HepG2 (cell line): ENCODE results near the gene CCSER2. TPM values are rescaled to one million over a fixed set of nuclear protein-coding genes. Genes with fewer than 3 reads are reported as not detected.

ENCODE experiments used
- ATAC-seq: fragments of 200-7000 bp; cut with Tn5 transposase; 3 replicates; pipeline ENCODE4 v1.9.1; 2020; ENCODE audit warnings: mild to moderate bottlenecking, moderate library complexity
- BruUV-seq: library from RNA; stranded (reverse); fragments of 400-500 nt; replicated peaks from 2 replicates; lab custom pipeline; 2021; lab: Mats Ljungman, UMichigan
- CTCF ChIA-PET: fragments of 300-600 bp; formaldehyde crosslinking; extraction: SDS; loops from one replicate; lab custom pipeline; 2021; ENCODE audit warnings: low total read pairs, inconsistent platforms, low intra/inter-chr PET ratio; lab: Yijun Ruan, JAX
- POLR2A ChIA-PET: fragments of 350-600 bp; sonication (Branson Sonifier 250); formaldehyde crosslinking; loops from one replicate; lab custom pipeline; 2020; ENCODE audit warnings: antibody characterized with exemption, inconsistent platforms; lab: Yijun Ruan, JAX
- DNase-seq: peaks from one replicate; pipeline ENCODE4 v3.0.0-alpha.2; 2015; ENCODE audit warnings: low spot score
- FAIRE-seq: peaks from 3 replicates; lab custom pipeline; 2011; peaks lifted over from hg19 to GRCh38; lab: Jason Lieb, UNC
- H2AFZ ChIP-seq: one replicate; pipeline ENCODE4 v1.6.1; 2011; ENCODE audit warnings: low read length, inconsistent platforms
- H3K27ac ChIP-seq: fragments of 300-600 bp; 3 replicates; pipeline ENCODE4 v1.8.0; 2011; ENCODE audit warnings: mixed run types, mild to moderate bottlenecking, mixed read lengths, low read length, inconsistent platforms; ENCODE audit not compliant: insufficient read depth; ENCODE audit errors: extremely low read length
- H3K27me3 ChIP-seq, 2 experiments: fragments of 200-600 bp in 1 of 2; 2 replicates in 1 of 2; 3 replicates in 1 of 2; pipeline versions ENCODE4 v1.6.0 to v1.8.0; 2011; ENCODE audit warnings: low read length in 2 of 2, mild to moderate bottlenecking in 2 of 2, moderate library complexity in 2 of 2, inconsistent platforms in 1 of 2; ENCODE audit not compliant: insufficient read depth in 2 of 2, control insufficient read depth in 1 of 2
- H3K36me3 ChIP-seq, 2 experiments: fragments of 200-600 bp in 1 of 2; replicated peaks in 1 of 2; 2 replicates in 1 of 2; 3 replicates in 1 of 2; pipeline versions ENCODE4 v1.5.1 to v1.8.0; 2011; ENCODE audit warnings: low read length in 2 of 2, inconsistent platforms in 1 of 2; ENCODE audit not compliant: insufficient read depth in 2 of 2, control insufficient read depth in 1 of 2
- H3K4me1 ChIP-seq: 2 replicates; pipeline ENCODE4 v1.5.1; 2012; ENCODE audit warnings: low read length, inconsistent platforms; ENCODE audit not compliant: insufficient read depth
- H3K4me2 ChIP-seq: 2 replicates; pipeline ENCODE4 v1.6.0; 2011; ENCODE audit warnings: low read depth, low read length, inconsistent platforms
- H3K4me3 ChIP-seq, 3 experiments: fragments of 200-600 bp in 1 of 3; sonication (generic), shearing (Covaris generic) in 1 of 3; replicated peaks in 1 of 3; 2 replicates each; pipeline ENCODE4 v1.5.1; 2011 to 2016; ENCODE audit warnings: low read length in 3 of 3, inconsistent platforms in 2 of 3, low read depth in 2 of 3, mild to moderate bottlenecking in 2 of 3, control low read depth in 1 of 3, mixed read lengths in 1 of 3; ENCODE audit not compliant: insufficient read depth in 1 of 3
- H3K79me2 ChIP-seq: one replicate; pipeline ENCODE4 v1.6.1; 2011; ENCODE audit warnings: low read length, inconsistent platforms; ENCODE audit not compliant: insufficient read depth
- H3K9ac ChIP-seq: 2 replicates; pipeline ENCODE4 v1.6.0; 2011; ENCODE audit warnings: mild to moderate bottlenecking, low read depth, low read length, inconsistent platforms; ENCODE audit not compliant: insufficient read depth
- H3K9me3 ChIP-seq: 2 replicates; pipeline ENCODE4 v1.5.1; 2012; ENCODE audit warnings: mild to moderate bottlenecking, low read length
- H4K20me1 ChIP-seq: 2 replicates; pipeline ENCODE4 v1.6.0; 2011; ENCODE audit warnings: inconsistent platforms, mild to moderate bottlenecking, low read length, moderate library complexity; ENCODE audit not compliant: insufficient read depth
- ATF1 ChIP-seq: IDR thresholded peaks from 2 replicates; pipeline ENCODE4 v1.6.1; 2016; ENCODE audit warnings: mild to moderate bottlenecking, control low read depth
- ATM ChIP-seq: fragments of 450-650 bp; IDR thresholded peaks from 2 replicates; pipeline ENCODE4 v1.7.1; 2017; ENCODE audit warnings: mild to moderate bottlenecking, borderline replicate concordance
- CEBPB ChIP-seq: IDR thresholded peaks from 2 replicates; pipeline ENCODE4 v1.6.1; 2011; ENCODE audit warnings: low read depth, low read length, improper control_type of control experiment, borderline replicate concordance
- E2F2 ChIP-seq: sonication (generic); formaldehyde crosslinking; IDR thresholded peaks from 2 replicates; pipeline ENCODE4 v1.4.0; 2020; ENCODE audit warnings: missing genetic modification reagents, borderline replicate concordance
- FOXJ3 ChIP-seq: sonication (generic); formaldehyde crosslinking; IDR thresholded peaks from 2 replicates; pipeline ENCODE4 v1.4.0; 2020; ENCODE audit warnings: missing genetic modification reagents, mild to moderate bottlenecking, borderline replicate concordance
- GLI4 ChIP-seq: sonication (generic); formaldehyde crosslinking; IDR thresholded peaks from 2 replicates; pipeline ENCODE4 v1.5.1; 2020; ENCODE audit warnings: missing genetic modification reagents, mild to moderate bottlenecking, moderate library complexity, borderline replicate concordance
- IKZF4 ChIP-seq: sonication (generic); formaldehyde crosslinking; IDR thresholded peaks from 2 replicates; pipeline ENCODE4 v1.5.1; 2020; ENCODE audit warnings: borderline replicate concordance, mild to moderate bottlenecking, low read depth, missing genetic modification reagents; ENCODE audit errors: not compliant biosample characterization
- JUNB ChIP-seq: sonication (generic); formaldehyde crosslinking; IDR thresholded peaks from 2 replicates; pipeline ENCODE4 v1.8.0; 2022; ENCODE audit warnings: missing genetic modification reagents, mild to moderate bottlenecking, borderline replicate concordance
- MIXL1 ChIP-seq: IDR thresholded peaks from 2 replicates; pipeline ENCODE4 v1.6.1; 2016
- SIX4 ChIP-seq: sonication (generic); formaldehyde crosslinking; IDR thresholded peaks from 2 replicates; pipeline ENCODE4 v1.4.0; 2020; ENCODE audit warnings: missing genetic modification reagents
- SMARCE1 ChIP-seq: fragments of 450-650 bp; IDR thresholded peaks from 2 replicates; pipeline ENCODE4 v1.6.1; 2017; ENCODE audit warnings: borderline replicate concordance
- STAT5B ChIP-seq: sonication (generic); formaldehyde crosslinking; IDR thresholded peaks from 2 replicates; pipeline ENCODE4 v1.4.0; 2020; ENCODE audit warnings: missing genetic modification reagents
- TSC22D2 ChIP-seq: sonication (generic); formaldehyde crosslinking; IDR thresholded peaks from 2 replicates; pipeline ENCODE4 v1.5.1; 2020; ENCODE audit warnings: missing genetic modification reagents, mild to moderate bottlenecking, borderline replicate concordance
- YEATS2 ChIP-seq: sonication (generic); formaldehyde crosslinking; IDR thresholded peaks from 2 replicates; pipeline ENCODE4 v1.4.0; 2020; ENCODE audit warnings: missing genetic modification reagents, borderline replicate concordance
- ZBTB21 ChIP-seq: sonication (generic); formaldehyde crosslinking; IDR thresholded peaks from 2 replicates; pipeline ENCODE4 v1.4.0; 2020; ENCODE audit warnings: missing genetic modification reagents
- ZHX2 ChIP-seq, 2 experiments: sonication (generic) in 1 of 2; formaldehyde crosslinking in 1 of 2; IDR thresholded peaks; 2 replicates each; pipeline versions ENCODE4 v1.6.1 to v1.9.0; 2014 to 2022; ENCODE audit warnings: antibody characterized with exemption in 1 of 2, borderline replicate concordance in 1 of 2, inconsistent platforms in 1 of 2, low read depth in 1 of 2, missing genetic modification reagents in 1 of 2
- ZNF24 ChIP-seq: fragments of 450-650 bp; IDR thresholded peaks from 2 replicates; pipeline ENCODE4 v1.6.1; 2017; ENCODE audit warnings: antibody characterized with exemption, mild to moderate bottlenecking
- ZNF326 ChIP-seq: sonication (generic); formaldehyde crosslinking; IDR thresholded peaks from 2 replicates; pipeline ENCODE4 v1.4.0; 2020; ENCODE audit warnings: missing genetic modification reagents, borderline replicate concordance
- ZNF343 ChIP-seq: sonication (generic); formaldehyde crosslinking; IDR thresholded peaks from 2 replicates; pipeline ENCODE4 v1.4.0; 2020; ENCODE audit warnings: mild to moderate bottlenecking, missing genetic modification reagents
- ZNF430 ChIP-seq: sonication (generic); formaldehyde crosslinking; IDR thresholded peaks from 2 replicates; pipeline ENCODE4 v1.9.0; 2021; ENCODE audit warnings: mild to moderate bottlenecking, missing genetic modification reagents
- WGBS: methylation state at CpG from one replicate; pipeline ENCODE4 v1.1.6; 2017; ENCODE audit warnings: low lambda C conversion rate; 5-methylcytosine and 5-hydroxymethylcytosine counted together
- in situ Hi-C: cut with HindIII; loops from 2 replicates; pipeline ENCODE4 v1.10.0; 2017; ENCODE audit warnings: low pct_unique_long_range_greater_than_20kb; ENCODE audit not compliant: extremely low pct_ligation_motif_present
- intact Hi-C: fragments of 100-400 bp; cut with micrococcal nuclease; formaldehyde crosslinking; loops from one replicate; pipeline ENCODE4 v1.10.0; 2022; ENCODE audit not compliant: unreplicated experiment
- polyA plus RNA-seq, 8 experiments: library from polyadenylated mRNA; depleted of rRNA in 3 of 8; stranded (reverse) in 7 of 8; unstranded in 1 of 8; fragments of >200 nt; fragmentation: Illumina TruSeq in 4 of 8; extraction: Trizol in 4 of 8; gene quantifications; 2 replicates each; pipeline versions ENCODE4 v1.2.1 to v1.2.3, GENCODE V29; 2011 to 2016; ENCODE audit warnings: low read depth in 4 of 8, missing spikeins in 1 of 8, mixed read lengths in 1 of 8; ENCODE audit not compliant: insufficient read depth in 1 of 8
- total RNA-seq, 5 experiments: library from RNA; depleted of rRNA; stranded (reverse); fragments of >200 nt; fragmentation: Illumina TruSeq; extraction: Trizol; gene quantifications; 2 replicates each; pipeline ENCODE4 v1.2.3, GENCODE V29; 2016; ENCODE audit warnings: low read depth in 1 of 5

Gene CCSER2
- total and polyA plus RNA-seq, 2 of the 13 experiments (the other 11 are each of a cell fraction or from before 2014, with no cell fraction given) = 13.3 to 17.2 TPM

DNA sequence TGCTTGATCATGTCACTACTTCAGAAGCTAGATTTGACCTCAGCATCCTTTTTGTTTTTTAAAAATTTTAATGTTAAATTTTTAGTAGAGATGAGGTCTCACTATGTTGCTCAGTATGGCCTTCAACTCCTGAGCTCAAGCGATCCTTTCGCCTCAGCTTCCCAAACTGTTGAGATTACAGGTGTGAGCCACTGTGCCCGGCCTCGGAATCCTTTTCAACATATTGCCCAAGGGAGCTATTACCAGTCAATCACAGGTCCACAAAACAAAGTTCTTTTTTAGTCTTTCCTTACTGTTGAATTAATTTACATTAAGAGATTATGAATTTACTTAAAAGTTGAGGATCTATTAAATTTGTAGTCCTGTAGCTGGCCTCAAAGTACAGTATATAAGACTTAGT lies 37.7 kb downstream of the CCSER2 start:
- ChIA-PET CTCF (no interaction called here), POLR2A (no interaction called here)
- no peaks in the 10 kb centered on the region for H3K27me3 ChIP-seq
- BruUV-seq = no TSS peak
- no peak overlapping the region for H3K9ac ChIP-seq
- peaks cover 15% of the 10 kb centered on the region for H3K4me1 ChIP-seq
- in situ Hi-C loops = loop anchor here (5.0 to 10.0 kb wide), 2 partner anchors 101 to 176 kb away; no protein-coding TSS in a partner anchor
- no peak overlapping the region for H3K4me2 ChIP-seq
- H3K36me3 ChIP-seq = no peaks in the 10 kb centered on the region
- no peak overlapping the region for H3K4me3 ChIP-seq
- no peak for DNase-seq
- H3K79me2 ChIP-seq = peaks cover 23% of the 10 kb centered on the region
- no peak overlapping the region for H2AFZ ChIP-seq
- TF ChIP-seq ATF1 (no peak), FOXJ3 (CRISPR knock-in tag) (no peak), GLI4 (CRISPR knock-in tag) (no peak), SMARCE1 (no peak), YEATS2 (CRISPR knock-in tag) (no peak), JUNB (CRISPR knock-in tag) (no peak), ZBTB21 (no peak), CEBPB (no peak), MIXL1 (CRISPR knock-in tag) (no peak), TSC22D2 (CRISPR knock-in tag) (no peak), ZHX2 (IDR thresholded peaks at IDR 0.05; ENCODE audit: low read depth) (no peak), ZHX2 (CRISPR knock-in tag; IDR thresholded peaks at IDR 0.05; ENCODE audit: borderline replicate concordance) (no peak), ZNF430 (CRISPR knock-in tag) (no peak), SIX4 (CRISPR knock-in tag) (no peak), ZNF343 (CRISPR knock-in tag) (no peak), ATM (no peak), ZNF326 (CRISPR knock-in tag) (no peak), STAT5B (no peak), ZNF24 (no peak), IKZF4 (CRISPR knock-in tag) (no peak), E2F2 (CRISPR knock-in tag) (no peak)
- WGBS = 93% methylated on average over 4 of the region's 4 CpGs
- no peaks in the 10 kb centered on the region for H4K20me1 ChIP-seq
- H3K27ac ChIP-seq = no peak overlapping the region
- H3K9me3 ChIP-seq = no peaks in the 10 kb centered on the region
- no peak for ATAC-seq
- no peak for FAIRE-seq
- intact Hi-C loops = no loop called here
